Activated CD4-positive, alpha-beta memory T cell treated with anti-CD3 and anti-CD28 coated beads, Interleukin-2, amount 10 ng/mL, durations not matched to agents 7 days and 5 days (primary cell): ENCODE data around the gene EPB41L5. TPM values are rescaled to one million over a fixed set of nuclear protein-coding genes. Genes with fewer than 3 reads are reported as not detected.

Experiments
- CTCF ChIA-PET: fragments of 350-600 bp; sonication (Branson Sonifier 250); formaldehyde crosslinking; loops from one replicate; lab custom pipeline; 2021; ENCODE audit warnings: antibody characterized with exemption, inconsistent platforms; lab: Charles Lee
- POLR2A ChIA-PET: fragments of 350-600 bp; sonication (Branson Sonifier 250); formaldehyde crosslinking; loops from one replicate; lab custom pipeline; 2021; ENCODE audit warnings: antibody characterized with exemption; lab: Charles Lee
- DNase-seq: peaks from one replicate; pipeline ENCODE4 v3.0.0-alpha.2; 2020
- H3K27ac Mint-ChIP-seq: one replicate; pipeline ENCODE4 v1.8.0; 2021; ENCODE audit warnings: mild to moderate bottlenecking, mixed read lengths
- H3K27me3 Mint-ChIP-seq: one replicate; pipeline ENCODE4 v1.8.0; 2021; ENCODE audit warnings: mixed read lengths
- H3K36me3 Mint-ChIP-seq: one replicate; pipeline ENCODE4 v1.8.0; 2021; ENCODE audit warnings: low read depth, mixed read lengths
- H3K4me1 Mint-ChIP-seq: one replicate; pipeline ENCODE4 v1.8.0; 2021; ENCODE audit warnings: mixed read lengths
- H3K4me3 Mint-ChIP-seq: one replicate; pipeline ENCODE4 v1.8.0; 2021; ENCODE audit warnings: mild to moderate bottlenecking, mixed read lengths
- H3K9me3 Mint-ChIP-seq: one replicate; pipeline ENCODE4 v1.8.0; 2021; ENCODE audit warnings: mixed read lengths
- total RNA-seq, 2 experiments: library from RNA; stranded (reverse); gene quantifications; one replicate each; pipeline ENCODE4 v1.2.3, GENCODE V29; 2021

The EPB41L5 gene
- total RNA-seq, 2 experiments from 2014 or later, result 2.1 to 2.8 TPM

DNA sequence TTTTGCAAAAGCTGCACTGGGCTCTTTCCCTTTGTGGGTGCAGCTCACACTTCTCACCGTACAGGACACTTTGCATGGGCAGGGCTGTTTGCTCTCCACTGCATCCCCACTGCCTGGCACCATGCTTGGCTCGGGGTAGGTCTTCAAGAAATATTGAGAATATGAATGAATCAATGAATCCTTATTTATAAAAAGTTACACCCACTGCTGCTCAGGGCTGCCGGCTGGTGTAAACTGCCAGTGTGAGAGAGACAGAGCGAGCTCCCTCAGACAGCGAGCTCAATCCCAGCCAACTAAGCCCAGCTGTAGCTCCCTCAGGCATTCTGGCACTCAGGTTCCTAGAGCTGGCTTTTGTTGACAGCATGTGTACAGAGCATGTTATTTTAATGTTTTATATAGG is 206.9 kb downstream of the EPB41L5 start:
- no peak for DNase-seq
- Mint-ChIP-seq H3K4me3 (no peak overlapping the region), H3K27ac (no peak overlapping the region), H3K36me3 (peaks cover 55% of the 10 kb centered on the region), H3K4me1 (peaks cover 37% of the 10 kb centered on the region), H3K27me3 (no peaks in the 10 kb centered on the region), H3K9me3 (peaks cover 16% of the 10 kb centered on the region)
- ChIA-PET CTCF (interaction anchor here (1.2 to 1.4 kb wide), 2 partner anchors 45 to 93 kb away, joined by 4 to 7 read pairs; no protein-coding TSS in a partner anchor), POLR2A (interaction anchor here (1.0 to 1.3 kb wide), 3 partner anchors 12 to 71 kb away, joined by 3 to 7 read pairs (median 3); no protein-coding TSS in a partner anchor)

DNA sequence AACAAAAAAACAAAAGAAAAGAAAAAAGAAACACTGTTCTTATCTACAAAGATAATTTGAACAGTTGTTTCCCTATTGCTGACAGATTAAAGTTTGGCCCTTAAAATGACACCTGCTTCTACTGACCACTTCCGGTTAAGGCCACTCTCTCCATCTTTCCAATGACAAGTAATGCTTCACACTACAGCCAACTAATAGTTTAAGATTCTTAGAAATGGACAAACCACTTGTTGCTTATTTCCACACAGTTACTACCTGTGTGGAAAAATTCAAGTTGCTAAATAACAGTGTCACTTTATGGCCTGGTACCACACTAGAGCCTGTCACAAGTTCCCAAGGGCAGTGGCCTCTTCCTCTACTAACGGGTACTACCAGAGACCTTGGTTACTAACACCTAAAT is 207.9 kb downstream of the EPB41L5 start:
- POLR2A ChIA-PET, result interaction anchor here (1.3 to 3.8 kb wide), 2 partner anchors 12 to 44 kb away, joined by 3 to 36 read pairs; no protein-coding TSS in a partner anchor
- no peak overlapping the region for H3K4me3 Mint-ChIP-seq
- no peaks in the 10 kb centered on the region for H3K27me3 Mint-ChIP-seq
- CTCF ChIA-PET, result interaction anchor here (3.1 to 4.9 kb wide), 2 partner anchors 45 to 93 kb away, joined by 14 to 18 read pairs; no protein-coding TSS in a partner anchor
- H3K9me3 Mint-ChIP-seq, result peaks cover 16% of the 10 kb centered on the region
- peaks cover 61% of the 10 kb centered on the region for H3K36me3 Mint-ChIP-seq
- H3K4me1 Mint-ChIP-seq, result peaks cover 43% of the 10 kb centered on the region
- DNase-seq, result no peak
- no peak overlapping the region for H3K27ac Mint-ChIP-seq

DNA sequence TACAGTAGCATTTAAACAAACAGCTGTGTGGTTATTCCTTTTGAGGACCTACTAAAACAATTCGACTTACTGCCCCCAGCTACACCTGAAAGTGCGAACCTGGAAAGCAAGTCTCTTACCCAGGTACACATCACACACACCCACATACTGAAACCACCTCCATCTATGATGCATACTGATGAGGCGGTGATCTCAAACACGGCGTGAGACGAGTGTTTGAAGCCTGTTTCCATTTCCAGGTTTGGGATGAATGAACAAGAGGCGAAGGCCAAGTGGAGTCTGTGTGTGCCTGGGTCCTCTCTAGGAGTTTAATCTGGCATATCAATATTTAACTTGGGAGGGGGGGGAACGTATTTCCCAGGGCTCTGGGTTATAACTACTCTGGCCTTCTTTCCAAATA is 208.7 kb downstream of the EPB41L5 start:
- H3K4me1 Mint-ChIP-seq, result peaks cover 50% of the 10 kb centered on the region
- CTCF ChIA-PET, result interaction anchor here (0.6 to 4.9 kb wide), 3 partner anchors 46 to 470 kb away, joined by 3 to 18 read pairs (median 14); no protein-coding TSS in a partner anchor
- H3K36me3 Mint-ChIP-seq, result peaks cover 63% of the 10 kb centered on the region
- peaks cover 11% of the 10 kb centered on the region for H3K9me3 Mint-ChIP-seq
- peak overlapping the region; percentile 71 for H3K4me3 Mint-ChIP-seq
- H3K27me3 Mint-ChIP-seq, result no peaks in the 10 kb centered on the region
- DNase-seq, result no peak
- peak overlapping the region; percentile 31 for H3K27ac Mint-ChIP-seq
- POLR2A ChIA-PET, result interaction anchor here (1.1 to 3.8 kb wide), 2 partner anchors 11 to 26 kb away, joined by 3 to 36 read pairs; no protein-coding TSS in a partner anchor

DNA sequence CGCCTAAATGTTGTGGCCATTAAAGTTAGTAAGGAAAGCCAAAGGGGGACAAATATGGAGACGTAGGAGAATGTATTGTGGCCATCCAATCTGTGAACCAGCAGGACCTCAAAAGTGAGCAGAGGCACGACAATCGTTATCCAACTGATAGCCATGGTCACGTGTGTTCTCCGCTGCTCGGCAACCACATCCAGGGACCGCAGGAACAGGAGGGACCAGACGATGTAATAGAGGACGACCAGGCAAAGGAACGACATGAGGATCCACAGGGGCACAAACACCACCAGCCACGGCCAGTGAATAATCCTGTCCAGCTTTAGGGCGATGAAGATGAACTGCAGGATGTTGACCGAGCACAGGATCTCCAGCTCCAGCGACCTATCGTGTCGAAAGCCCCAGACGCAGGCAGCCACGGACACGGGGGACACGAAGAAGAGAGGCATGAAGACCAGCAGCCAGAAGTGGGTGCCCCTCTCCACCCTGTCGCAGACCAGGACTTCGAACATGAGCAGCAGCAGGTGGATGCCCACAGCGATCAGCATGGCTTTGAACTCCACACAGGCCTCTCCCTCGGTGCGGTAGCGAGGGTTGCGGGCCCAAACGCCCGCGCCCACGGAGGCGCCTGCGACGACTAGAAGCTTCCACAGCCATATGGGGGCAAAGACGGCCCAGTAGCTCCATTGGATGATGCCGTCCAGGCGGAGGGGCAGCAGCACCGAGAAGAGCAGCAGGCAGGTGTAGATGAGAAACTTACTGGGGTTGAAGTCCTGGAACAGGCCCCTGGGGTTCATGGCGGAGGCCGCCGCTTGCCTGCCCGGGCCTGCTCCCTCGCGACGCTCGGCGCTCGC is 209.5 kb downstream of the EPB41L5 start:
- Mint-ChIP-seq H3K27me3 (no peaks in the 10 kb centered on the region), H3K4me1 (peaks cover 58% of the 10 kb centered on the region), H3K4me3 (peak overlapping the region; percentile 71), H3K36me3 (peaks cover 67% of the 10 kb centered on the region), H3K9me3 (peaks cover 8% of the 10 kb centered on the region), H3K27ac (peak overlapping the region; percentile 76)
- DNase-seq, result no peak
- POLR2A ChIA-PET, result interaction anchor here (1.0 to 3.8 kb wide), 12 partner anchors 8 to 214 kb away, joined by 3 to 36 read pairs (median 4); partner anchors contain the start of gene RALB
- CTCF ChIA-PET, result interaction anchor here (1.5 to 4.9 kb wide), 4 partner anchors 8 to 91 kb away, joined by 3 to 18 read pairs (median 11); no protein-coding TSS in a partner anchor

DNA sequence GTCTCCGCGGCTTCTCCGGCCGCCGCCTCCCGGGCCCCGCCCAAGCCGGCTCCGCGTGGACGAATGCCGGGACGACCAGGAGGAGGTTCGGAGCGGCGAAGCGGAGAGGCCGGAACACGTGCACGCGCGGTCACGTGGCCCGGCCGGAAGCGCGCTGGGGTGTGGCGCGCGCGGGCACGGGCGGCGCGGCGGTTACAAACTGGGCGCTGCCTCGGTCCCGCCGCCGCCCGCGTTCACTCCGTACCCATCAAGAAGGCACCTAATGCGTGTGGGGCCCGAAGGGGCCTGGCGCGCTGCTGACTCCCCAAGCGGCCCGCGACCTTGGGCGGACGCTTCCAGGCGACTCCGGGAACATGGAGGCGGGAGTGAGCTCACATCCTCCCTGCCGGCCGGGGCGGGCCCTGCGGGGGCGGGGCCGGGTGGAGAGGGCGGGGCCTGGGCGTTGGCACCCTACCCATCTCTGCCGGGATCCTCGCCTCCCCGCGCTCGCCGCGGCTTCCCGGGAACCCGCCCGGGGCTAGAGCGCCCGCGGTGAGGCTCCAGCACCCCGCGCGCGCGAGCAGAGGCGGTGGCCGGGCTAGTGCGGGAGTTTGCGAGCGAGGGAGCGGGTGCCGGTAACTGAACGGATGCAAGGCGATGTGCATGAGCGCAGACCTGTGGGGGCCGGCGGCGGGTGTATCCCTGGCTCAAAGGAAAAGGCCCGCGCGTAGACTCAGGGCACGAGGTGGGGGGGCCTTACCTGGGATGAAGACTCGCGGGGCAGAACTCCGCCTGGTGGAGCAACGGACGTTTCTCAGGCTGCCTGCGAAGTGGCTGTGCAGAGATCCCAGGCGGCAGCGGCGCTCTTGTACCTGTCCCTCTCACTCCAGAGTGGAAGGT is 210.4 kb downstream of the EPB41L5 start, which contains the start of gene TMEM185B:
Gene TMEM185B (minus strand): TSS at position 367 of the 879 bp plus-strand sequence. CDS start 424 bp downstream, outside the sequence.
- peak; percentile 93 for DNase-seq
- Mint-ChIP-seq H3K9me3 (peaks cover 8% of the 10 kb centered on the region), H3K27ac (peak within 1 kb of the TSS; percentile 83), H3K27me3 (no peaks in the 10 kb centered on the region), H3K4me3 (peak within 1 kb of the TSS; percentile 78), H3K36me3 (peaks cover 70% of the 10 kb centered on the region), H3K4me1 (peaks cover 65% of the 10 kb centered on the region)
- POLR2A ChIA-PET, result interaction anchor here (1.0 to 3.8 kb wide), 12 partner anchors 9 to 215 kb away, joined by 3 to 36 read pairs (median 4); partner anchors contain the start of gene RALB
- CTCF ChIA-PET, result interaction anchor here (1.5 to 4.9 kb wide), 4 partner anchors 9 to 90 kb away, joined by 3 to 18 read pairs (median 11); no protein-coding TSS in a partner anchor

DNA sequence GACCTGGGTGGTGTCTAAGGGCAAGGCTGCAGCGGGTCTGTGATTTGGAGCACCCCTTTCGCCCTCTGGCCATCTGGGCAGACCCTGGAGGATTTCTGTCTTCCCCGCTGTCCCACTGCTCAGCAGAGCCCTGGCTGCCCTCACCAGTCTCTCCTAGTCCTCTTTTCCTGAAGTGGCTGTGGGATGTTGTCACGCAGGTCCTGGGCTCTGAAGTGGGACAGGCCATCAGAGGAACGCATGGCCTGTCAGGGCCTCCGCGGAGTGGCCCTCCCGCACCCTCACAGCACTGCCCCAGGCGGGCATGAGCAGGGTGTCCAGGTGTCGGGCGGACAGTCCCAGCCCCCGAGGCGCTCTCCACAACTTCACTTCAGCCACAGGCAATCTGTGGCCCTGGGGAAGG is 211.4 kb downstream of the EPB41L5 start:
- peaks cover 75% of the 10 kb centered on the region for H3K4me1 Mint-ChIP-seq
- no peak for DNase-seq
- POLR2A ChIA-PET, result interaction anchor here (1.0 kb wide), 1 partner anchor 67 kb away, joined by 3 read pairs; no protein-coding TSS in a partner anchor
- peak overlapping the region; percentile 83 for H3K27ac Mint-ChIP-seq
- H3K9me3 Mint-ChIP-seq, result peaks cover 8% of the 10 kb centered on the region
- H3K36me3 Mint-ChIP-seq, result peaks cover 71% of the 10 kb centered on the region
- H3K4me3 Mint-ChIP-seq, result peak overlapping the region; percentile 78
- CTCF ChIA-PET, result interaction anchor here (4.9 kb wide), 1 partner anchor 89 kb away, joined by 18 read pairs; no protein-coding TSS in a partner anchor
- no peaks in the 10 kb centered on the region for H3K27me3 Mint-ChIP-seq

DNA sequence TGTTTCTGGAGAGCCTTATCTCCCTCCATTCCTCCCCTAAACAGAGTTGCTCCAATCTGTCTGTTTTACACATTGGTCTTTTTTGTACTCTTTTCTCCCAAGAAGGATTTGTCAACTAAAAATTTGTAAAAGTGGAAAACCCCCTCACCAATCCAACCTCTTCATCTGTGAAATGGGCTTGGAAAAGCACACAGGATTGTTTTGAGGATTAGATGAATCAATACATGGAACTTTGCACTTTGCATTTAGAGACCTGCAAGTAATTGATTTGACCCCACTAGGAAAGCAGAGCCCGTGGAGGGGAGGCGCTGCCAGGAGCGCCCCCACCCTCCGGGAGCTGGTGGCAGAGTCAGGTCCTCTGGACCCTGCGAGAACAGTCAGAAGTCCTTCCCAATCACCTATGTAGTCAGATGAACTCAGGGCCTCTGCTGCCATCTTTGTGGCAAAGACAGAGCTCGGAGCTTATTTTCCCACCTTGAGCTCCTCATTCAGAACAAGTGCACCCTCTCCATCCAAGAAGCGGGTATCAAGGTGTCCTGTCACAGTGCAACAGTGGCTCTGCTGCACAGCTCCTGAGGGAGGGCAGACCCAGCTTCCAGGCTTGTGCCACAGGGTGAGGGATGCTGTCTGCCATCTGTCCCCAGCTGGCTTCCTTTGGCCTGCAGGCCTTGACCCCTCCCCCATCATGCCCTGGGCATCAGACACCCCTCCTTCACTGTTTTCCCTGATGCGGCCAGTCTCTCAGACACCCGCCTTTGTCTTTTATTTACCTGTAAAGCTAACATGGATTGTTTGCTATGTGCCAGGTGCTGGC is 212.1 kb downstream of the EPB41L5 start:
- ChIA-PET CTCF (interaction anchor here (0.7 to 4.9 kb wide), 2 partner anchors 48 to 88 kb away, joined by 3 to 18 read pairs; no protein-coding TSS in a partner anchor), POLR2A (interaction anchor here (0.7 to 1.0 kb wide), 3 partner anchors 9 to 32 kb away, joined by 3 read pairs; partner anchors contain the start of gene RALB)
- DNase-seq, result no peak
- no peaks in the 10 kb centered on the region for H3K27me3 Mint-ChIP-seq
- peak overlapping the region; percentile 78 for H3K4me3 Mint-ChIP-seq
- peaks cover 72% of the 10 kb centered on the region for H3K36me3 Mint-ChIP-seq
- H3K9me3 Mint-ChIP-seq, result peaks cover 8% of the 10 kb centered on the region
- peaks cover 80% of the 10 kb centered on the region for H3K4me1 Mint-ChIP-seq
- peak overlapping the region; percentile 72 for H3K27ac Mint-ChIP-seq

DNA sequence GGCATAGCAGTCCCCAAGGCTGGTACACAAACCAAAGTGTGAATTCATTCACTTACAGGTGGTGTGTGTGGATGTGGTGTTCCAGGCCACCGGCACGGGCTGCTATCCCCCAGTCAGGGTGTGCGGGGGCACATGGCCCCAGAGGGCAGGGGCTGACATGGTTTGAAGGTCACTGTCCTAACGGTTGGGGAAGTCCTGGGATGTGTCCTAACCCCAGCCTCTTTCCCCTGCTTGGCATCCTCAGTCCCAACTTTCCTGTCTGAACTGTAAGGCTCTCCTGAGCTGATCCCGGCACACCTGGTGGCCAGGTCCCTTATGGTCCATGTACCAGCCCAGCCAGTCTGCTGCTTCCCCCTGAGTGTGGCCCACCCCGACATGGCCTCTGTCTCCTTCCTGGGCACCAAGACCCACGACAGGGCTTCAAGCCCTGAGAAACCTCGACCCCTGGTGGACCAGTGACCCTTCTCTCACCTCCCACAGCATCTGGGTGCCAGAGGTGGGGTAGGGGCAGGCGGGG is 212.7 kb downstream of the EPB41L5 start:
- Mint-ChIP-seq H3K36me3 (peaks cover 72% of the 10 kb centered on the region), H3K9me3 (peaks cover 8% of the 10 kb centered on the region), H3K4me1 (peaks cover 82% of the 10 kb centered on the region), H3K4me3 (no peak overlapping the region), H3K27ac (peak overlapping the region; percentile 31), H3K27me3 (no peaks in the 10 kb centered on the region)
- POLR2A ChIA-PET, result interaction anchor here (0.7 to 1.0 kb wide), 3 partner anchors 8 to 31 kb away, joined by 3 read pairs; partner anchors contain the start of gene RALB
- no peak for DNase-seq
- CTCF ChIA-PET, result interaction anchor here (0.7 to 4.9 kb wide), 2 partner anchors 49 to 88 kb away, joined by 3 to 18 read pairs; no protein-coding TSS in a partner anchor

DNA sequence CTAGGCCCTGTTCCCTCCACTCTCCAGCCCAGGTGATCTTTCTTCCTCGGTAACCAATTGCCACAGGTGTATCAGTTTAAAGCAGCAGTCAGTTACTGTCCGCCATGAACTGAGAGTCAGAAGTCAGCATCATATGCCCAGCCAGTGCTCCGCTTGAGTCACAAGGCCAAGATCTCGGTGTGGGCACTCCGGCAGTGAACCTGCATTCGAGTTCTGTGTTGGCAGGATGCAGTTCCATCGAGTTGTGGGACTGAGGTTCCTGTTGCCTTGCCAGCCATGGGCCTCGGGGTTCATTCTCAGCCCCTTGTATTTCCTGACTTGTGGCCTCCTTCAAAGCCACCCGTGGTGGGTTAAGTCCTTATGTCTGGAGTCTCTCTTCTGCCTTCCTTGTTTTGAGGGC is 213.4 kb downstream of the EPB41L5 start:
- Mint-ChIP-seq H3K4me3 (no peak overlapping the region), H3K4me1 (peaks cover 78% of the 10 kb centered on the region), H3K27me3 (no peaks in the 10 kb centered on the region), H3K9me3 (peaks cover 8% of the 10 kb centered on the region), H3K36me3 (peaks cover 72% of the 10 kb centered on the region), H3K27ac (peak overlapping the region; percentile 33)
- ChIA-PET CTCF (interaction anchor here (2.5 kb wide), 1 partner anchor 87 kb away, joined by 16 read pairs; no protein-coding TSS in a partner anchor), POLR2A (no interaction called here)
- DNase-seq, result no peak

DNA sequence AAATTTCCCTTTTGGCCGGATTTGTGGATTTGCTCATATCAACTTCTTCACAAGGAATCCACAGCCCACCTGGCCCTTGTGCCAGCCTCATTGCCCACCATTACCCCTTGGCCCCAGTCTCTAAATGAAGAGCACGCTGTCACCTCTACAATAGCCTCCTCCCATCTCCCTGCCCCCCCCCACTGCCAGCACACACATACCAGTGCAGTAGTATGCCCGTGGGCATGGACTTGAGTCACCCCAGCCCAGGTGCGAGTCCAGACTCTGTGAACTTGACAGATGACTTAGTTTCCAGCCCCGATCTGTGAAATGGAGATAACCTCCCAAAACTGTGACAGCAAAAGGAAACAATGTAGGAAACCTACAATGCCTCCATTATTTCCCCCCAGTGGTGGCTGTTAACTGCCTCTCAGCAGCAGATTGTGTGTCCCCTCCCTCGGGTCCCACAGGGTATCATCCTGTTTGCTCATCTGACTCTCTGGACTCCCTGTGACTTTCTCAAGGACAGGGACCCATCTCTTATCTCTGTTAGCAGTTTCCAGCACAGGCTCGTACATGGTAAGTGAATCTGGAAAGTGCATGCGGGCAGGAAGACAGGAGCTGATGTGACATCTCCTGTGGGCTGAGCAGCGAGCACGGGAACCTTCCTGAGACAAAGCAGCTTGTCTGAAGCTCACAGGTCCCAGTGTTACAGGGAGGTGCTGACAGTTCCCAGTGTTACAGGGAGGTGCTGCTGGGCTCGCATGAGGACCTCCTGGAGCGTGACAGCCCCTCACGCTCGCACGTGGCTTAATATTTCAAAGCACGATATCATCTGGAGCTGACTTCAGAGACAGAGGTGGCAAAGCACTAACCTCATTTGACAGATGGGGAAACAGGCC is 214.5 kb downstream of the EPB41L5 start:
- CTCF ChIA-PET, result interaction anchor here (1.5 to 2.5 kb wide), 3 partner anchors 30 to 86 kb away, joined by 3 to 16 read pairs (median 5); no protein-coding TSS in a partner anchor
- POLR2A ChIA-PET, result interaction anchor here (1.0 to 1.2 kb wide), 2 partner anchors 25 to 65 kb away, joined by 3 to 5 read pairs; partner anchors contain the start of gene RALB
- H3K9me3 Mint-ChIP-seq, result peaks cover under 1% of the 10 kb centered on the region
- H3K27me3 Mint-ChIP-seq, result no peaks in the 10 kb centered on the region
- H3K4me1 Mint-ChIP-seq, result peaks cover 68% of the 10 kb centered on the region
- H3K4me3 Mint-ChIP-seq, result no peak overlapping the region
- peaks cover 68% of the 10 kb centered on the region for H3K36me3 Mint-ChIP-seq
- no peak for DNase-seq
- H3K27ac Mint-ChIP-seq, result peak overlapping the region; percentile 55
